Measurements from ENCODE around the gene NXNL1.

GRCh38 chr19:17456127-17456526 is 4.6 kb downstream of the NXNL1 start:
- TF ChIP-seq CTCF (IDR thresholded peaks at IDR 0.05) (no peak), POLR2AphosphoS5 (IDR thresholded peaks at IDR 0.05; ENCODE audit: low read depth, low read length) (no peak), SIN3A (IDR thresholded peaks at IDR 0.05; ENCODE audit: borderline replicate concordance, insufficient read depth, low read depth, low read length) (no peak)

Measured in Panc1 (cell line).